Thoracic aorta (tissue), 2 donors: ENCODE data around the gene OSM. TPM values are rescaled to one million over a fixed set of nuclear protein-coding genes. Genes with fewer than 3 reads are reported as not detected.
A peak's percentile ranks its signal among the peaks of the same experiment; 100 is the strongest.

Source experiments
- ATAC-seq: fragments of 150-250 bp; one replicate; pipeline ENCODE4 v1.8.0; 2017; ENCODE audit warnings: low read depth; ENCODE audit not compliant: insufficient number of reproducible peaks, low FRiP score
- DNase-seq: peaks from one replicate; pipeline ENCODE4 v3.0.0-alpha.2; 2020; ENCODE audit warnings: low spot score
- H3K27ac ChIP-seq, 2 donors: fragments of 200-600 bp; sonication (generic); 1 replicate in 1 of 2; 2 replicates in 1 of 2; pipeline ENCODE4 v1.5.1; 2016; ENCODE audit warnings: mild to moderate bottlenecking in 2 of 2, moderate library complexity in 2 of 2
- H3K27me3 ChIP-seq: fragments of 200-600 bp; sonication (generic); replicated peaks from 2 replicates; pipeline ENCODE4 v1.6.0; 2016; ENCODE audit warnings: mild to moderate bottlenecking; ENCODE audit not compliant: insufficient read depth
- H3K36me3 ChIP-seq: fragments of 200-600 bp; sonication (generic); one replicate; pipeline ENCODE4 v1.5.1; 2016
- H3K4me1 ChIP-seq, 2 donors: fragments of 200-600 bp; sonication (generic); 1 replicate in 1 of 2; 2 replicates in 1 of 2; pipeline versions ENCODE4 v1.5.1 to v1.6.0; 2016; ENCODE audit warnings: low read depth in 2 of 2, mild to moderate bottlenecking in 1 of 2; ENCODE audit not compliant: control insufficient read depth in 1 of 2
- H3K4me3 ChIP-seq: fragments of 200-600 bp; sonication (generic); 2 replicates; pipeline ENCODE4 v1.5.1; 2016; ENCODE audit warnings: mild to moderate bottlenecking
- H3K9me3 ChIP-seq: fragments of 200-600 bp; sonication (generic); 2 replicates; pipeline ENCODE4 v1.5.1; 2016
- total RNA-seq, 2 donors: library from RNA; depleted of rRNA; stranded (reverse); fragments of >200 nt; gene quantifications; one replicate each; pipeline versions ENCODE4 v1.1.0 to v1.2.3, GENCODE V29; 2016
- TF ChIP-seq, protein P1 (sequence below): fragments of 200-600 bp; sonication (generic); IDR thresholded peaks from one replicate; pipeline ENCODE4 v1.5.1; 2019; ENCODE audit warnings: antibody characterized with exemption

OSM gene
- total RNA-seq, 2 donors from 2014 or later, result 3.5 to 27.1 TPM

DNA sequence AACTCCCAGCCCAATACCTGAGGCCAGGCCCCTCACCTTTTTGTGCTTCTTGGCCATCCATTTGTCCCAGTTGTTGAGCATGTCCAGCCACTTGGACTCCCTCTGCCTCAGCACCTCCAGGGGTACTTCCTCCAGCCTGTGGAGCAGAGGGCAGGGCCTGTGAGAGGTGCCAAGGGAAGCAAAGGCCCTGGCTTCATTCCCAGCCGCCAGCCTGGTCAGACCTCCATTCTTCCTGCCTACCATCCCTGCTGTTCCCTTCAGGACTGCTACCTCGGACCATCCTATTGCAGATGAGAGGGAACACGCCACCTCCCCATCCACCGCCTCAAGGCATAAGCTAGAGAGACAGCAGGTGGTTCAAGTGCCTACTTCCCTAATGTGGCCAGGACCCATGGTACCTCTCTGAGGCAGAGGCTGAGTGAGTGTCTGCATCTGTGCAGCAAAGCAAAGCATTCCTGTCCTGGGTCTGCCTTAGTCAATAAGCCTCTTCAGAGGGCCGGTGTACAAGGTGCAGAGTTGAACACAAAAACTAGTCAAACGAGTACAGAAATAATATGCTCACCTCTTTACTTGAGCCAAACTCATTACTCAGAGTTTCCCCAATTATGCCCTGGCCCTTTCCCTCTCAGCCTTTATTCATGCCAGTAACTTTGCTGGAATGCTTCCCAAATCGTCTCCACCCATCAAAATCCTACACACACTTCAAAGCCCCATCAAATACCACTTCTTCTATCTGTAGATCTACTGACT lies 38.0 kb upstream of the OSM start:
- H3K27ac ChIP-seq, result peak overlapping the region; percentile 81 to 83
- TF ChIP-seq, protein P1, sequence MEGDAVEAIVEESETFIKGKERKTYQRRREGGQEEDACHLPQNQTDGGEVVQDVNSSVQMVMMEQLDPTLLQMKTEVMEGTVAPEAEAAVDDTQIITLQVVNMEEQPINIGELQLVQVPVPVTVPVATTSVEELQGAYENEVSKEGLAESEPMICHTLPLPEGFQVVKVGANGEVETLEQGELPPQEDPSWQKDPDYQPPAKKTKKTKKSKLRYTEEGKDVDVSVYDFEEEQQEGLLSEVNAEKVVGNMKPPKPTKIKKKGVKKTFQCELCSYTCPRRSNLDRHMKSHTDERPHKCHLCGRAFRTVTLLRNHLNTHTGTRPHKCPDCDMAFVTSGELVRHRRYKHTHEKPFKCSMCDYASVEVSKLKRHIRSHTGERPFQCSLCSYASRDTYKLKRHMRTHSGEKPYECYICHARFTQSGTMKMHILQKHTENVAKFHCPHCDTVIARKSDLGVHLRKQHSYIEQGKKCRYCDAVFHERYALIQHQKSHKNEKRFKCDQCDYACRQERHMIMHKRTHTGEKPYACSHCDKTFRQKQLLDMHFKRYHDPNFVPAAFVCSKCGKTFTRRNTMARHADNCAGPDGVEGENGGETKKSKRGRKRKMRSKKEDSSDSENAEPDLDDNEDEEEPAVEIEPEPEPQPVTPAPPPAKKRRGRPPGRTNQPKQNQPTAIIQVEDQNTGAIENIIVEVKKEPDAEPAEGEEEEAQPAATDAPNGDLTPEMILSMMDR, result no peak
- H3K4me3 ChIP-seq, result peak overlapping the region; percentile 4
- H3K9me3 ChIP-seq, result no peaks in the 10 kb centered on the region
- peaks cover 4% of the 10 kb centered on the region for H3K36me3 ChIP-seq
- ATAC-seq (no peak), DNase-seq (no peak)
- H3K27me3 ChIP-seq, result no peaks in the 10 kb centered on the region
- H3K4me1 ChIP-seq, result peaks cover 68 to 88% of the 10 kb centered on the region in 2 donors

- Histone ChIP-seq H3K36me3 (peaks cover 21% of the 10 kb centered on the region), H3K4me3 (no peak overlapping the region), H3K4me1 (peaks cover 53 to 81% of the 10 kb centered on the region in 2 donors), H3K27ac (peak overlapping the region; percentile 81 to 83), H3K9me3 (no peaks in the 10 kb centered on the region), H3K27me3 (no peaks in the 10 kb centered on the region)
- TF ChIP-seq, protein P1, result no peak
- DNase-seq (no peak), ATAC-seq (no peak)
Measured at GRCh38 chr22:30302810-30303138, 36.1 kb upstream of the OSM start.

GRCh38 chr22:30301995-30302809 lies 35.6 kb upstream of the OSM start:
- DNase-seq (no peak), ATAC-seq (no peak)
- H3K36me3 ChIP-seq, result peaks cover 27% of the 10 kb centered on the region

DNA sequence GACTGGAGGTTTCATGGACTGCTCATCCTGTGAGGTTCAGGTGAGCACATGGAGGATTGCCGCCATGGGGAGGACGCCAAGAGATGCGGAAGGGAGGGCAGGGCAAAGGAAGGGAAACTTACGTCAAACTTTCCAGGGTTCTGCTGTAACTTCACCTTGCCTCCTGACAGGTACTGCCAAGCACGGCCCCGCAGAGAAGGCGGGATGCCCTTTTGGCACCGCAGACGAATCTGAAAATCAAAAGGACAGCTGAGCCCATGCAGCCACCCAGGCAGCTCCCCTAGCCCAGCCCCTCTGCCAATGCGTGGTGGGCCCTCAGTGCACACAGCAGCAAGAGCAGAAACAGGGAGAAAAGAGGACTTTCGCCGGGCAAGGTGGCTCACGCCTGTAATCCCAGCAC lies 32.7 kb upstream of the OSM start:
- Histone ChIP-seq H3K27ac (peak overlapping the region in 1 of 2 donors; percentile 18), H3K4me1 (peaks cover 26 to 55% of the 10 kb centered on the region in 2 donors)
- no peak for ATAC-seq

More at GRCh38 chr22:30301995-30302809, 35.6 kb upstream of the OSM start:
- Histone ChIP-seq H3K9me3 (no peaks in the 10 kb centered on the region), H3K27ac (peak overlapping the region; percentile 81 to 83), H3K4me3 (no peak overlapping the region), H3K27me3 (no peaks in the 10 kb centered on the region), H3K4me1 (peaks cover 53 to 81% of the 10 kb centered on the region in 2 donors)
- TF ChIP-seq, protein P1, result no peak

More for the DNA sequence above, 32.7 kb upstream of the OSM start:
- TF ChIP-seq, protein P1, result no peak
- no peaks in the 10 kb centered on the region for H3K9me3 ChIP-seq
- no peaks in the 10 kb centered on the region for H3K27me3 ChIP-seq
- H3K36me3 ChIP-seq, result peaks cover 55% of the 10 kb centered on the region
- H3K4me3 ChIP-seq, result no peak overlapping the region
- DNase-seq, result no peak
